Activated T-helper 1 cell treated with anti-CD3 and anti-CD28 coated beads, Interleukin-12 subunit alpha, Interleukin-12 subunit beta, Interleukin-2, Interleukin-4 antibody, amounts not matched to agents 30 ng/mL and 10 ng/mL and 1 ng/mL, durations not matched to agents 14 hours and 24 hours and 36 hours (primary cell): ENCODE measurements around the gene KATNAL2. TPM values are rescaled to one million over a fixed set of nuclear protein-coding genes. Genes with fewer than 3 reads are reported as not detected.

Experiments
- DNase-seq: peaks from one replicate; pipeline ENCODE4 v3.0.0; 2021; ENCODE audit warnings: low spot score
- H3K27ac Mint-ChIP-seq: one replicate; pipeline ENCODE4 v1.8.0; 2021; ENCODE audit warnings: mild to moderate bottlenecking, mixed read lengths
- H3K27me3 Mint-ChIP-seq: one replicate; pipeline ENCODE4 v1.8.0; 2022; ENCODE audit warnings: mild to moderate bottlenecking, moderate library complexity, mixed read lengths; ENCODE audit not compliant: insufficient read depth
- H3K36me3 Mint-ChIP-seq: one replicate; pipeline ENCODE4 v1.8.0; 2021; ENCODE audit warnings: low read depth, mixed read lengths
- H3K4me1 Mint-ChIP-seq: one replicate; pipeline ENCODE4 v1.8.0; 2021; ENCODE audit warnings: low read depth, mixed read lengths
- H3K4me3 Mint-ChIP-seq: one replicate; pipeline ENCODE4 v1.8.0; 2021; ENCODE audit warnings: mild to moderate bottlenecking, moderate library complexity, mixed read lengths
- H3K9me3 Mint-ChIP-seq: one replicate; pipeline ENCODE4 v1.8.0; 2021; ENCODE audit warnings: mixed read lengths
- intact Hi-C: fragments of 100-400 bp; cut with micrococcal nuclease; formaldehyde crosslinking; loops from one replicate; pipeline ENCODE4 v1.15.1; 2024
- total RNA-seq: library from RNA; stranded (reverse); gene quantifications from 2 replicates; pipeline ENCODE4 v1.2.3, GENCODE V29; 2022

The KATNAL2 gene
- total RNA-seq, 1 donor from 2014 or later, result 0.26 TPM

DNA sequence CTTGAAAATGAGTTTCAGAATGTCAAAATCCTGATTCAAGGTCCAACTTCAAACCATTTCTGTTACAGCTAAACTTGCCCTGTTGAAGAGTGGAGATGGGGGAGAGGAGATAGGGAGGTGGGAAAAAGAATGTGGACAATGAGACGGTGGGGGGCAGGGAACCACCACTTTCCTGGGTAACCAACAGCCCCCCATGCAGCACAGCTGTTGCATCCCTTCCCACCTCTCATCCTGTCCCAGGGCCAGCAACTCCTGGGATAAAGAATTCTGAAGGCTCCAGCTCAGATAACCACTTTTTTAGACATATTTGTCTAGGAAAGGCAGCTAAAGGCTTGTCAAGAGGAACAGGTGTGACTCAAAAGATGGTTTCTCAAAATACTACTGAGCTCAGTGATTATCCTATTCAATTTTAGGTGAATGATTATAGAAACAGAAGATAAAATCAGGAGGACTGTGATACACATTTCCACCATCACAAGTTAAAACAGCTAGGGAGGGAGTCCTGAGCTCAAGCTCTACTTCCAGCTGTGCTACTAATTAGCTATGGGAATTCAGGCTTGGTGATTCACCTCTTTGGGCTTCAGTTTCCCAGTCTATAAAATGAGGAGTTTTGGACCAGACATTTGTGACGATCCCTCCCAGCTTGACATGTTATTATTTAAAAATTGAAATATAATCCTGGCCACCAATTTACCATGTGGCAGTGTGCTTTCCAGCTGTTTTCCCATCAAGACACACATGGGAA is 196.6 kb downstream of the KATNAL2 start:
- Mint-ChIP-seq H3K4me1 (no peaks in the 10 kb centered on the region), H3K27ac (no peak overlapping the region), H3K9me3 (no peaks in the 10 kb centered on the region), H3K36me3 (peaks cover 24% of the 10 kb centered on the region), H3K27me3 (no peaks in the 10 kb centered on the region), H3K4me3 (no peak overlapping the region)
- intact Hi-C loops, result no loop called here
- no peak for DNase-seq

DNA sequence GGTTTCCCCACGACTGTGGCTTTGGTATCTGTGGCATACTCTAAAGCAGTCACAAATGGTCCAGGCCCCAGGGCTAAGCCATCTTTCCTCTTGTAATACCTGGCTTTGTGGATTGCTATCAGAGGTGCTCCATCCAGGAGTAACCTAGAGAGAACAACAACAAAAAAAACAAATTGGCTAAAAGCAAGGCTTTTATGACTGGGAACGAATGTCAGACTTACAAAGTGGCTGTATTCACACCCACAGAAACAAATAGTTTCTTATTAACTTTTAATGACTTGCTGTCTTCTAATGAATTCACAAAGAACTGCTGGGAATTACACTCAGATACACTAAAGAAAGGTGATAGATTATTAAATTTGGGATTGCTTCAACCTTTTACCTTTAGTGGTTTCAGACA is 197.8 kb downstream of the KATNAL2 start:
- Mint-ChIP-seq H3K27me3 (no peaks in the 10 kb centered on the region), H3K4me3 (no peak overlapping the region), H3K27ac (no peak overlapping the region), H3K4me1 (peaks cover 3% of the 10 kb centered on the region), H3K9me3 (no peaks in the 10 kb centered on the region), H3K36me3 (peaks cover 31% of the 10 kb centered on the region)
- intact Hi-C loops, result no loop called here
- DNase-seq, result no peak

DNA sequence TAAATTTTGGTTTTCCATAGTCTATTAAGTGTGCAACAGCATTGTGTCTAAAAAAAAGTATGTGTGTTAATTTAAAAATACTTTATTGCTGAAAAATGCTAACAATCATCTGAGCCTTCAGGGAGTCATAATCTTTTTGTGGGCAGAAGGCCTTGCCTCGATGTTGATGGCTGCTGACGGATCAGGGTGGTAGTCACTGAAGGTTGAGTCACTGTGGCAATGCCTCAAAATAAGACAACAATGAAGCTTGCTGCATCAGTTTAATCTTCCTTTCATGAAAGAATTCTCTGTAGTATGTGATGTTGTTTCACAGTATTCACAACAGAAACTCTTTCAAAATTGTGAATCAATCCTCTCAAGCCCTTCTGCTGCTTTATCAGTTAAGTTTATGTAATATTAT is 201.6 kb downstream of the KATNAL2 start:
- DNase-seq, result no peak
- Mint-ChIP-seq H3K9me3 (no peaks in the 10 kb centered on the region), H3K27ac (no peak overlapping the region), H3K36me3 (peaks cover 24% of the 10 kb centered on the region), H3K4me1 (peaks cover 21% of the 10 kb centered on the region), H3K27me3 (no peaks in the 10 kb centered on the region), H3K4me3 (no peak overlapping the region)
- intact Hi-C loops, result no loop called here

DNA sequence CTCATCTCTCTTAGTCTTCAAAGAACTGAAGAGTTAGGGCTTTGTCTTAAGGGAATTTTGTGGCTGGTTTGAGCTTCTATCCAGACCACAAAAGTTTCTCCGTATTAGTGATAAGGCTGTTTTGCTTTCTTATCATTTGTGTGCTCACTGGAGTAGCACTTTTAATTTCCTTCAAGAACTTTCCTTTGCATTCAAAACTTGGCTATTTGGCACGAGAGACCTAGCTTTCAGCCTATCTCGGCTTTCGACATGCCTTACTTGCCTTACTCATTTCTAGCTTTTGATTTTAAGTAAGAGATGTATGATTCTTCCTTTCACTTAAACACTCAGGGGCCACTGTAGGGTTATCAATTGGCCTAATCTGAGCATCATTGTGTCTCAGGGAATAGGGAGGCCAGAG is 203.0 kb downstream of the KATNAL2 start:
- H3K4me1 Mint-ChIP-seq, result peaks cover 21% of the 10 kb centered on the region
- intact Hi-C loops, result loop anchor here (1.0 to 2.0 kb wide), 3 partner anchors 20 to 43 kb away; partner anchors contain the start of gene HDHD2
- no peak overlapping the region for H3K4me3 Mint-ChIP-seq

DNA sequence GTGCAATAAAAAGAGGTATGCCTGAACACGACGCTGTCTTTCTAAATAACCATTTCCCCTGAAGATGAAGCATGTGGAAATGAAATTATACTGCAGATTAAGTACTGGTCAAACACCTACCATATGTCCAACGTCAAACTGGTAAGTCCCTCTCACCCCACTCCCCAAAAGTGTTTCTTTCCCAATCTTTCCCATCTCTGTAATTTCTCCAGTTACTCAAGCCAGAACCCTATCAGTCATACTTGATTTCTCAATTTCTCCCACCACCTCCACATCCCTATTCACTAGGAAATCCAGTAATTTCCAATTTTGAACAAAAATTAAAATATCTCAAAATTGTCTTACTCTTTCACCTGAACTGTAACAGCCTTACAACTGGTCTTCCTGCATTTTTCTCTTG is 203.7 kb downstream of the KATNAL2 start:
- Mint-ChIP-seq H3K27ac (no peak overlapping the region), H3K27me3 (no peaks in the 10 kb centered on the region), H3K4me3 (no peak overlapping the region), H3K4me1 (peaks cover 21% of the 10 kb centered on the region), H3K9me3 (no peaks in the 10 kb centered on the region), H3K36me3 (peaks cover 28% of the 10 kb centered on the region)
- intact Hi-C loops, result loop anchor here (2.0 kb wide), 1 partner anchor 20 kb away; no protein-coding TSS in a partner anchor
- no peak for DNase-seq

More for the DNA sequence above, 203.0 kb downstream of the KATNAL2 start:
- H3K36me3 Mint-ChIP-seq, result peaks cover 26% of the 10 kb centered on the region
- no peaks in the 10 kb centered on the region for H3K27me3 Mint-ChIP-seq
- no peaks in the 10 kb centered on the region for H3K9me3 Mint-ChIP-seq
- no peak for DNase-seq
- peak overlapping the region; percentile 26 for H3K27ac Mint-ChIP-seq

DNA sequence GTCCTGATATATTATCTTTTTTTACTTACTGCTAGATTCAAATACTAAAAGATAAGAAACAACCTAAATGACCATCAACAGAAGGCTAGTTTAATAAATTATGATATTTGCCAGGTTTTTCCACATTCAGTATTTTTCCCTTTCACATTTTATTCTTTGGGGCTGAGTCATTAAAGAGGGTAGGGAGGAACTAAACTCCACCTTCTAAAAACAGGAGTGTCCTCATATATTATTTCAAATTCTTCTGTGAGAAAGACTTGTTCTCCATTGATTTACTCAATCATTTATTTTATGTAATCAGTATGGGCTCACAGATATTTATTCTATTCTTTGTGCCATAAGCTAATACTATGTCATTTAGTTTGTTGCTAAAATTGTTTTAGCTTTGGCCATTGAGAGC is 223.9 kb downstream of the KATNAL2 start:
- Mint-ChIP-seq H3K36me3 (peaks cover 8% of the 10 kb centered on the region), H3K9me3 (no peaks in the 10 kb centered on the region), H3K4me3 (no peak overlapping the region), H3K27ac (no peak overlapping the region), H3K27me3 (no peaks in the 10 kb centered on the region), H3K4me1 (no peaks in the 10 kb centered on the region)
- no peak for DNase-seq
- intact Hi-C loops, result no loop called here

DNA sequence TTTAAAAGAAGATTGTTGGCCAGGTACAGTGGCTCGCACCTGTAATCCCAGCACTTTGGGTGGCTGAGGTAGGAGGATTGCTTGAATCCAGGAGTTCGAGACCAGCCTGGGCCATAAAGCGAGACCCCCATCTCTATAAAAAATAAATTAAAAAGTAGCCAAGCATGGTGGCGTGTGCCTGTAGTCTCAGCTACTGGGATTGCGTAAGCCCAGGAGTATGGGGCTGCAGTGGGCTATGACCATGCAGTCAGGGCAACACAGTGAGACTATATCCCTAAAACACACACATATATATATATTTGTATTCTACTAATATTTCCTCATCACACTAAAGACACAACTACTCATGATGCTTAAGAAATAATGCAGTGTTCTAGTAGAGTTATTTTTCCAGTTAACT is 225.8 kb downstream of the KATNAL2 start:
- no peaks in the 10 kb centered on the region for H3K27me3 Mint-ChIP-seq
- H3K9me3 Mint-ChIP-seq, result no peaks in the 10 kb centered on the region
- no peak overlapping the region for H3K27ac Mint-ChIP-seq
- no peak overlapping the region for H3K4me3 Mint-ChIP-seq
- intact Hi-C loops, result no loop called here
- DNase-seq, result no peak
- H3K36me3 Mint-ChIP-seq, result peaks cover 6% of the 10 kb centered on the region
- peaks cover 2% of the 10 kb centered on the region for H3K4me1 Mint-ChIP-seq

DNA sequence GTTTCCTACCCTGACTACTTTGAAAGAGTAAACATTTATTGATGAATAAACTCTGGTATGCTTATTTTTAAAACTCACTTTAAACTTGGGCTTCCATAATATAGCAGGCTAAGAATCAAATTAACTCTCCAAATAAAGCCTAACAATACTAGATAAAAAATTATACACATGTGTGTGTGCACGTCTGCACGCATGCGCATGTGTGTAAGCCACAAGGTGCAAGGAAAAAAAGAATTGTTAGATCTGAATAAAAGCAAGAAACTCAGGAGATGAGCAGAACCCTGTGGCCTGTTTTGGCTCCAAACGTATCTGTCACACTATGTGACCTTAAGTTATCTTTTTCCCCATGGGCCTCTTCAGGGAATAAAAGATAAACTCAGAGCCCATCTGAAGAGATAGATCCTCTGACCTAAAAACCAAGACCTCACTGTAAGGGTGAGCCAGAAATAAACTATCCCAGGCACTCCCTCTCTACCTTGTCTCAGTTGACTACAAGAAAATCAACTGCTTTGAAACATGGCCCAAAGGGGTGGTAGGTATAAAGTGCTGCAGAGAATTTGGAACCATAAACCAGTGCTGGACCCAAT is 226.6 kb downstream of the KATNAL2 start:
- no peaks in the 10 kb centered on the region for H3K27me3 Mint-ChIP-seq
- peaks cover 6% of the 10 kb centered on the region for H3K36me3 Mint-ChIP-seq
- no peak for DNase-seq
- no peak overlapping the region for H3K27ac Mint-ChIP-seq
- H3K4me3 Mint-ChIP-seq, result no peak overlapping the region
- H3K4me1 Mint-ChIP-seq, result peaks cover 10% of the 10 kb centered on the region
- intact Hi-C loops, result no loop called here
- no peaks in the 10 kb centered on the region for H3K9me3 Mint-ChIP-seq

DNA sequence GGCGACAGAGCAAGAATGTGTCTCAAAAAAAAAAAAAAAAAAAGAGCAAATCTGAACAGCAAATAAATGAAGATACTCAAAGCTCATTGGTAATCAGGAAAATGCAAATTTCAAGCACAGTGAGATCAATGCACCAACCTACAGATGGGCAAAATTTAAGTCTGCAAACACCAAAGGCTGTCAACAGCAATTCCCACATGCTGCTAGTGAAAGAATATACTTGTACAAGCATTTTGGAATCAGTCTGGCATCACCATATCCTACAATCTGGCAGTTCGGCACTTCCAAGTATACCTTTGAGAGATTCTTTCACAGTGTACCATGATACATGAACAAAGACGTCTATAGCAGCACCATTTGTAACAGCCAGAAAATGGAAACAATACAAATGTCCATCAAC is 228.8 kb downstream of the KATNAL2 start:
- Mint-ChIP-seq H3K4me1 (peaks cover 29% of the 10 kb centered on the region), H3K9me3 (no peaks in the 10 kb centered on the region), H3K36me3 (peaks cover 13% of the 10 kb centered on the region), H3K4me3 (no peak overlapping the region), H3K27ac (no peak overlapping the region), H3K27me3 (no peaks in the 10 kb centered on the region)
- intact Hi-C loops, result no loop called here
- no peak for DNase-seq

DNA sequence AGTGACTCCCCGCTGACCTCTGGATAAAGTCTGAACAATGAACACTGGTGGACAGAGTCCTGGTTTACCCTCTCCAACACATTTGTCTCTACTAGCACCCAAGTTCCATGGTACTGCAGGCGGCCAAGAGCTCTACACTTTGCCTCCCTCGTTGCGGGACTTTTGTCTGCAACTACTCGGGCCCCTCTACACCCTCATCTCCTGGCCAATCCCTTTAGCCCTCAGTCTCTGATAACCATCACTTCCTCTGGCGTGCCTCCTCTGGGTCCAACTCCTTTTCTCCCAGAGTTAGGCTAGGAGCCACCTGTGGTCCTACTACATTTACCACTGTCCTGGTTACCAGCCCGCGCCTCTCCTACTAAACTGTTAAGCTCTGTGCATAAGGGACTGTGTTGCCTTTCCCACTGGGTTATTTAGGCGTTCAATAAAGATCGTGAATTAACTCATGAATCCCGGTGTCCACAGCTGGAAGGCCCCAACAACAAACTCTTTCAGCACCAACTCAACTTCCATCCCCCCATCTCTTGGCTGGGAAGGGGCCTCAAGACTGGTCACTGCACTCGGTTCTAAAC is 232.1 kb downstream of the KATNAL2 start:
- intact Hi-C loops, result loop anchor here (1.0 kb wide), 2 partner anchors 27 to 29 kb away; partner anchors contain the start of gene IER3IP1

DNA sequence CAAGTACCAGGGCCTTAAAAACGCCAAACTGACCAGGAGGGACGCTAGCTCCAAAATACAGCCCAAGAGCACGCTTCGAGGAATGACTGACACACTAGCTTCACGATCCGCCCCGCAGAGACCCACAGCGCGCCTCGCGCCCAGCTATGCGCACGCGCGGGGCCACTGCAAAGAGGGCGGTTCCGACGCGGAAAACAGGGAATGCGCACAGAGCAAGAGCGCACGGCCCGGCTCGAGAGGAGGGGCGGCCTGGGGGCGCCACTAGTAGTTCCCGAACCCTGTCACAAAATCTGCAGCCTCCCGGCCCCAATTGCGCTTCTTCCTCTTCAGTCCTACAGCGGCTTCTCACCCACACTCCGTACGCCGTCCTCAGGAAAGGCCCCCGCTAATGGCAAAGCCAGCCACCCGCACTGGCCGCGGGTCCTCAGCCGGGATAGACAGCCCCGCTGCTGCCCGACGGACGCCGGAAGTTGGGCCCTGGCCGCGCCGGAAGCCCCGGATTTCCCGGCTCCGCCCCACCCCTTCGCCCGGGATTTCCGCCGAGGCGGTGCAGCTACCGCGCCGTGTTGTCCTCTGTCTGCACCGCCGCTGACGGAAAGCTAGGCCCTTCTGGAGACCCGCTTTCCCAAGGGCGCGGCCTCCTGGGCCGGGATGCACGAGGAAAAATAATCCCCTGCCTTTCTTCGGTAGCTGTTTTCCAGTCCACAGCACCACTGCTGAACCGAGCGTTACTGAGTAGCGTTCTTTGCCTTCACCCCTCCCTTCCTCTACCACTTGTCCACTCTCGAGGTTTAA is 232.8 kb downstream of the KATNAL2 start, which contains the start of gene HDHD2:
Gene HDHD2 (minus strand): TSS at position 472 of the 795 bp plus-strand sequence. CDS start 14,061 bp downstream, outside the sequence.
- H3K9me3 Mint-ChIP-seq, result no peaks in the 10 kb centered on the region
- intact Hi-C loops, result loop anchor here (1.0 kb wide), 2 partner anchors 26 to 30 kb away; partner anchors contain the start of gene IER3IP1

More for the DNA sequence above, 232.1 kb downstream of the KATNAL2 start:
- no peaks in the 10 kb centered on the region for H3K27me3 Mint-ChIP-seq
- peaks cover 14% of the 10 kb centered on the region for H3K36me3 Mint-ChIP-seq
- H3K4me3 Mint-ChIP-seq, result peak overlapping the region; percentile 95
- DNase-seq, result no peak
- H3K9me3 Mint-ChIP-seq, result no peaks in the 10 kb centered on the region
- H3K4me1 Mint-ChIP-seq, result peaks cover 35% of the 10 kb centered on the region
- H3K27ac Mint-ChIP-seq, result peak overlapping the region; percentile 95

DNA sequence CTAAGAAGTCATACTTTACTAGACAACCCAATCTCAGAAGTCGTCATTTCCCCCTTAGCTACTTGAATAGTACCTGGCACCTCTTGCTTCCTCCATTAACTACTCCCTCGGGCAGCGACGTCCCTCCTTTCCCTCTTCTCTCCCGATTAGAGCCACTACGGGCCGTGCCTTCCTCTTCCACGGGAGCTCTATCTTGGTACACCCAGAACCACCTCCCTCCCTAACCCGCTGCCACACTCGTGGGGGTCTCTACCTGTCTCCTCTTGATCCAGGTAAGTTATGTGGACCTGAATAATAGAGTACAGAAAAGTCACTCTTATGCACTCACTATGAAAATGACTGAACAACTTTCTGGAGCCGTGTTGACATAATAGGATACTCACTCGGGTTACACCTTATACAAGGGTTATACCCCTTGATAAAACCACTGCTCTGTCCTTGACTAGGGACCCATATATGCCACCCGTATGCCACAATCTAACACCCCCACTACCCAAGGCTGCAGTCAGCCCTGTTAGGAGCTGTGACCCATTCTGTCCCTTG is 233.5 kb downstream of the KATNAL2 start:
- H3K36me3 Mint-ChIP-seq, result peaks cover 19% of the 10 kb centered on the region
- H3K27me3 Mint-ChIP-seq, result no peaks in the 10 kb centered on the region
- H3K4me1 Mint-ChIP-seq, result peaks cover 35% of the 10 kb centered on the region
- H3K27ac Mint-ChIP-seq, result peak overlapping the region; percentile 95
- H3K9me3 Mint-ChIP-seq, result no peaks in the 10 kb centered on the region
- intact Hi-C loops, result loop anchor here (1.0 kb wide), 2 partner anchors 25 to 31 kb away; partner anchors contain the start of gene IER3IP1
- H3K4me3 Mint-ChIP-seq, result peak overlapping the region; percentile 95
- DNase-seq, result no peak

More for the DNA sequence above, 232.8 kb downstream of the KATNAL2 start, which contains the start of gene HDHD2:
- peak; percentile 77 for DNase-seq
- H3K27ac Mint-ChIP-seq, result peak within 1 kb of the TSS; percentile 95
- peak within 1 kb of the TSS; percentile 95 for H3K4me3 Mint-ChIP-seq
- H3K4me1 Mint-ChIP-seq, result peaks cover 35% of the 10 kb centered on the region
- no peaks in the 10 kb centered on the region for H3K27me3 Mint-ChIP-seq
- peaks cover 18% of the 10 kb centered on the region for H3K36me3 Mint-ChIP-seq
